CD1c-positive myeloid dendritic cell (primary cell): Measurements from ENCODE around the gene STK32C.
A peak's percentile ranks its signal among the peaks of the same experiment; 100 is the strongest.

Experiments
- DNase-seq: peaks from one replicate; pipeline ENCODE4 v3.0.0-alpha.2; 2016; ENCODE audit errors: extremely low spot score

The STK32C gene

DNA sequence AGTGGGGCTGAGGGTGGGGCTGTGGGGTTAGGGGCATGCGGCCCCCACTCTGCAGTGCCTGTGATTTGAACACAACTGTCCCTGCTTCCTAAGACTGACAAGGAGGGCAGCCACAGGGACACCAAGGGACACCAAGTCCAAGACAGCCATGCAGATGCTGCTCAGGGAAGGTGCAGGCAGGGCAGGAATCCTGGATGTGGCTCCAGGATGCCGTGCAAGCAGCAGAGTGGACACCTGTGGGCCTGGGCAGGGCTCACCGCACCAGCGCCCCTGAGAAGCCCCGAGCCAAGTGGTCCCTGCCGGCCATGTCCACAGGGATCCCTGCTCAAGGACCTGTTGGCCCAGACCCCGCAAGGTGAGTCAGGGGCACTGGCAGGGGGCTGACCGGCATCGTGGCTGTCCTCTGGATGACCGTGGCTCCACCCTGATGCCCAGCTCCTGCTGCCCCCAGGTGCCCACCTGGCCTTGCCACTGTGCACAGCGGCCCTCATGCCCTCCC is 58.5 kb downstream of the STK32C start:
- no peak for DNase-seq

DNA sequence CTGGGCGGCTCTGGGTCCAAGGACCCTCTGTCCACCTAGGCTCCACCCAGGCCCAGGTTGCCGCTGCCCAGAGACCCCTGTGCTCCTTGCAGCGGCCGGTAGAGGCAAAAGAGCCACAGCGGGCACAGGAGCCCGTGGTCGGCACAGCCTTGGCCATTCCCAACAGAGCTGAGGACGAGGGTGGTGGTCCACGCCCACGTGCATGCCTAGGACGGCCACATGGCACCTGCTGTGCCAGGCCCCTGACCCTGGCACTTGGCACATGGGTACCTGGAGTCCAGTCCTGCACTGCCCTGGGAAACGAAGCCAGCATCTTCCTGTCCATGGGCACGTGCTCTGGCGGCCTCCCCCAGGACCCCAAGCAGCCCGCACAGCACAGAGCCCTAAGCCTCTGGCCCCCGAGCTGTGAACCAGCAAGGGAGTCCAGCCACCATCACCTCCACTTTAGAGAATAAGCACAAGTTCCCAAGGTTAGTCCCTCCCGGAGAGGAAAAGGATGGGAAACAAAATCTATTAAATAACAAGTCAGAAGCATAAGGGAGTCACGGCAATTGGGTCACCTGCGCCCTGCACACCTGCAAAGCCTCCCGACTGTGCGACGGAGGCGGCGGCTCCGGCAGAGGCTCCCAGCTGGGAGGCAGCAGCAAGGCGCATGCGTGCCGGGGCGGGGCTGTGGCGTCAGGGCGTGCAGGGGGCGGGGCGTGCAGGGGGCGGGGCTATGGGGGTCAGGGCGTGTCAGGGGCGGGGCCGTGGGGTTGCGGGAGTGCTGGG is 59.1 kb downstream of the STK32C start:
- DNase-seq = peak; percentile 47

DNA sequence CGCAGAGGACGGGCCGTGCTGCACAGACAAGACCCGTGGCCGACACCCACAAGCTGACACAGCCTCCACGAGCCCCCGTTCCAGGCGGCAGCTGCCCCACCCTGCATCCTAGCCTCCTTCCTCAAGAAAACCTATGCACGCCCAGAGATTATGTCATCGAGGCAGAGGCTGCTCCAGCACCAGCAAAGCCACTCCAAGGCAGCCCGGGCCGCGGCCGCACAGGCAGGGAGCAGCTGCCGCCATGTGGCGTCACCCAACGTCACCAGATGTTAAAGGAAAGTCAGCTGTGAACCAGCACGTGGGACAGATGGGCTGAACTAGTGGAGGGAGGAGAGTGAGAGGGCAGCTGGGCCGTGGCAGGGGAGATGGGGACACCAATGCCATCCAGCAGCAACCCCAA is 59.8 kb downstream of the STK32C start:
- DNase-seq = no peak

DNA sequence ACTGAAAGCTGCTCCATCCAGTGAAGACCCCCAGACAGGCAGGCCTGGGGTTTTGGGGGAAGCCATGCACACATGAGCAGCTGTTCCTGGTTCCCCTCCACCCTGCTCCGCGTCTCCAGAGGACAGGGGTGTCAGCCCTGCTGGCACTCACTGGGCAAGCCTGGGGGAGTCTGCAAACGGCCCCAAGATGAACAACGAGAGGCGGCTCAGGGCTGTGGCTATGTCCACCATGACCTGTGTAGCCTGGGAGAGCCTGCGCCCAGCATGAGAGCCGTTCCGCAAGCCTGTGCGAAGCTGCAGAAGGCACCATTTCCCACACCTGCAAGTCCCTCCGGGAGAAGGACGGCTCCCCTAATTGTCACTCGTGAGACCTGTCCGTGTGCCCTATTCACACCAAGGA is 61.5 kb downstream of the STK32C start:
- DNase-seq = no peak

DNA sequence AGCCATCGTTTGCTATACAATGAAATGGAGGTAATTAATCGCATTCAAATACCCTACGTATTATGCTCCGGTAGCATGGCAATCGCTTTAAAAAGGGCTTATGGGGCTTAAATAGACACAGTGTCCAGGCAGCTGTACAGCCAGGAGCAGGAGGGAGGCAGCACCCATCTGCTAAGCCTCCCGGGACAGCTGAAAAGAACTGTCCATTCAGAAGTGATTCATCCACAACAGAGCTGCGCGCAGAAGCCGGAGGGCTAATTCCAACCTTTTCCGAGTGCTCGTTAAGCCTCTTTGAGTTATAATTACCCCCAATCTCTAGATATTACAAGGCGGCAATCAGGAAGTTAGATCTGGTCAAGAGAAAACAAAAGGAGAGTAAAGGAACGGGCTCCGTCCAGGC is 62.7 kb downstream of the STK32C start:
- no peak for DNase-seq

DNA sequence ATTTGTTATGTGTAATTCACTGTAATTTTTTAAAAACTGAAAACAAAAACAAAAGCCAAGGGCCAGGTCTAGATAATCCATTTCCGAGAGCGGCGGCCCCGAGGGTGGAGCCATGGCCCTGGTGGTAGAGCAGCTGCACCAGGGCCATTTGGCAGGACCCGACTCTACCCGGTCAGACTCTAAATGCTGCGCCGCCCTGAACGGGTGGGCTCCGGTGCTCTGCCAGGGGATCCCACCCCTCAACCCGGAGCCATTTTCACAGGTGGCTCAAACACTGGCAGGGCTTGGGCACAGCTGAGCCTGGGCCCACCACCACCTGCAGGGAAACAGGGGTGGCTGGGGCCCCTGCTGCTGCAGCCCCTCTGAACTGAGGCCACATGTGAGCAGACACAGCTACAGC is 64.1 kb downstream of the STK32C start:
- DNase-seq = no peak

DNA sequence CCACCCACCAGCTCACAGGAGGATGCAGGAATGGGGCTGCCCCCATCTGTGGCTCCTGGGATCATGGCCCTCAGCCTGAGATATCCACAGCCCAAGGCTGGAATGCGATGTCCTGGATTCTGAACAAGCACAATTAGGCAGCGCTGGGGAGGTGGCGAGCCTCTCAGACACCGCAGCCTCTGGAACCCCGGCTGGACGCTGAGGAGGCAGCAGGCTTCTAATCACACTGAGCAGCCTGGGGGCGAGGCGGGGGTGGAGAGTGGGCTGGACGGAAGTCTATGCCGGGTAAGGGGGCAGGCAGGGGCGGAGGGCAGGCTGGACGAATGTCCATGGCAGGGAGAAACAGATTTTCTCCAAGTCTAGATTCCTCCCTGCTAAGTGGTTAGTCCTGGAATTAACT is 64.6 kb downstream of the STK32C start:
- no peak for DNase-seq

DNA sequence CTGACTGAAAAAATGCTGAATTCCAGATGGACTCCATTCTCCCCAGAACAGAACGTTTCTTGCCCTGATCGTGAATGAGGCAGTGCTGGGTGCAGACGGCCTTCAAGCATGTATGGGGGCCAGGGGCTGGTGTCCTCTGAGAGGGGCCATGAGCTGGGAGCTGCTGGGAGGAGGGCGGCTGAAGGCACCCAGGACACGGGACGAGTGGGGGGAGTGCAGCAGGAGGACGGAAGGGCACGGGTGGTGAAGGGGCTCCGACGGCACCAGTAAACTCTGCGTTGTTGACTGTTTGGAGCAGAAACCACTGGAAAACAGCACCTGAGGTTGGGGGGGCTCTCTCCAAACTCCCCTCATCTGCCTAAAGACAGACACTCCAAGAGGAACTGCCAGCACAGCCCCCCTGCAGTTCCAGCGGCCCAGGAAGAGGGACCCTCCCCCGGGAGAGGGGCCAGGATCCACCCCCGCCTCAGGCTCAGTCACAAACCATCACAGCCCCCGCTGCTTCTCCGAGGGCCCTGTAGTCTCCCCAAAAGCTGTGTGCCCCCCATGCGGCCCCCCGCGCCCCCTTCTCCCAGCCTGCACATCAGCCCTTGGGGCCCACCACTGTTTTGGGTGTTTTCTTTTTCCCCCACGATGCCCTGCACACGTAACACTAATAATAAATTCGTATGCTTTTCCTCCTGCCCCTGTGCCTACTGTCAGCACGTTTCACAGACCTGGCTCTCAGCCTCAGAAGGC is 65.5 kb downstream of the STK32C start:
- DNase-seq = no peak

DNA sequence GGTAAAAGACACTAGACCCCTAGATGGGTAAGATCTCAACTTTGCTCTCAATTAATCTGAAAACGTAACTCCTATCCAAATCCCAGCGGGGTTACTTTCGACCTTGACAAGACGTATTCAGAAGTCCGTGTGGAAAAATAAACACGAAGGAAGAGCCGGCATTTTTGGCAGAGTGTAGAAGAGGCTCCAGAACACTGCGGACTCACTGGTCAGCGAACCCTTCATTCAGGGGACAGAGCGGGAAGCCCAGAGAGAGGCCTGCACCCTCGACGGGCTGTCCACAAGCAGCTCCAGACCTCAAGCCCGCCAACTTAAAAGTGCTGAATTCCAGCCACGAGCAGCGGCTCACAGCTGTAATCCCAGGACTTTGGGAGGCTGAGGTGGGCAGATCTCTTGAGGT is 66.3 kb downstream of the STK32C start:
- DNase-seq = no peak

DNA sequence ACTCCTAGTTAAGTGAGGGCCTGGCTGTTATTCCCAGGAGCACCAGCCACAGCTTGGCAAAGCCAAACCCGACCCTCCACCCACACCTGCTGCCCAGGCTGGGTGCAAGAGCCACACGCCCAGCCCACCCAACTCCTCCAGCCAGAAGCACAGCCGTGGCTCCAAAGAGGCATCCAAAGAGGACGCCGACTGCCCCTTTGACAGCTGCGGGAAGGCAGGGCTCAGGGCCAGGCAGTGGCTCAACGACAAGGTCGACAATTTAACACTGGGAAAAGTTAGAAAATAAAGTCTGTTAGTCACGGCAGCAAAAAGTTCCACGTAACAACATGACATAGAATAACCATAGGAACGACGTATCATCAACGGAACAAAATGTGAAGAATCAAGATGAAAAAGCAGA is 66.7 kb downstream of the STK32C start:
- DNase-seq = no peak

DNA sequence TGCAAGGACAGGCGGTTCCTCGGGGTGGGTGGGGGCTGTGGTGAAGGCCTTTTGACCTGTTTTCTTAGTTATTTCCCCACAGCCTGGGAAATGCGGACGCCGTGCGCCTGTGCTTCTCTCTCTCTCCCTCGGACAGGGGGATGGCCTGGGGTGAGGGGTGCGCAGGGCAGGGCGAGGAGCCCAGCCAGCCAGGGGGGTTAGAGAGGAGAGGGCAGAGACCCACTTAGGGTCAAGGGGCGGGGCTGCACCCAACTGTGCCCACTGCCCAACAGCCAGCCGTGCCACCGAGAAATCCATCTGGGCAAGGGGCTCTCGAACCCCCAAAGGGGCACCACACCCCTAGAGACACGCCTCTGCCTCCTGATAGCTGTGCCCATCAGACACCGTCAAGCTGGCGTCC is 67.2 kb downstream of the STK32C start:
- DNase-seq = no peak

DNA sequence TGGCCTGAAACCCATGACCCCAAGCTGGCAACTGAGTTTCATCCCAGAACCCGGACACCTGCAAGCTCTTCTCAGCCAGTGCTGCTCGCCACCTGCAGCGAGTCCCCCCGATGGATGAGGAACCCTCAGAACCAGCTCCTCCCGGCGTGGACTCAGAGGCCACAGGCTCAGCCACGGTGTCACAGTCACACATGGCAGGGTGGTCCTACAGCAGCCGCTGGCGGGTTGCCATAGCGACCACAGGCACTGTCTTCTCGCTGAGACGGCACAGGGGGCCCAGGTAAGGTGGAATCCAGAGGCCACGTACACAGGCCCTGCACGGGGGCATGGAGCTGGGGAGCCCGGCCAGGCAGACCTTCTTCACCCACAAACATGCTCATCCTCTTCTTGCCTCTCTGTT is 67.6 kb downstream of the STK32C start:
- no peak for DNase-seq

DNA sequence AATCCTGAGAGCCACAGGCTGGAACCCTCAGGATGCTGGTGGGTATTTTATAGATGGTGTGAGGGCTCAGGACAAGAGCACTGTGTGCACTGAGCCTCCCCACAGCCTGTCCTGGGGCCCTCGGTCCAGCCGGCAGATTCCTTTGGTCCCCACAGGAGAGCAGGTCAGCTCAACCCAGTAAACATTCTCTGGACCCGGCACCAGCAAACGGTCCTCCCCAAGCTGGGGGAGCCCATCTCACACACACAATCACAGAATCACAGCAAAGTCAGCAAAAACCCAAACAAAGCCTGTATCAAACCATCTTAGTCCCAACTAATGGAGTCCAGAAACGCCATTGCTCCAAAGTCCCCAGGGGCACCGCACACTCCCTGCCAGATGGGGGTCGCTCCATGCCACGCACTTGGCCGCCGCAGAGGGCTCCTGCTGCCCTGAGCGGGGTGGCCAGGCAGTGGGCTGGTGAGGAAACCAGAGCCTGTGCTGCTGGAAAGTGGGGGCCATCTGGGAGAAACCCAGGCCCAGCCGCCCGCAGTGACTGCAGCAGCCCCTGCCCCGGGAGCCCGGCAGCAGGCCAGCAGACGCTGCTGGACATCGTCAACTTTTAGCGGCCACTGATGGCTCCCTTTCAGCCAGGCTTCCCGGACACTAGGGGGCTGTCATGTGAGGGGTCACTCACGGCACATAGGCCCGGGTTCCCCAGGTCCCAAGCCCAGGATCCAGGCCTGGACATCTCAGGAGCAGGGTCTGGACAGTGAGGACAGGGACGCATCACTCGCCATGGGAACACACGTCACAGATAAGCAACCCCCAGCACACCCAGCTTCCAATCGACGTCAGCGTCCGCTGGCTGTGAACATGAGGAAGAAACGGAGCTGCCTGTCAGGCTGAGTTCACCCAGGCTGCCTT is 68.4 kb downstream of the STK32C start:
- no peak for DNase-seq

DNA sequence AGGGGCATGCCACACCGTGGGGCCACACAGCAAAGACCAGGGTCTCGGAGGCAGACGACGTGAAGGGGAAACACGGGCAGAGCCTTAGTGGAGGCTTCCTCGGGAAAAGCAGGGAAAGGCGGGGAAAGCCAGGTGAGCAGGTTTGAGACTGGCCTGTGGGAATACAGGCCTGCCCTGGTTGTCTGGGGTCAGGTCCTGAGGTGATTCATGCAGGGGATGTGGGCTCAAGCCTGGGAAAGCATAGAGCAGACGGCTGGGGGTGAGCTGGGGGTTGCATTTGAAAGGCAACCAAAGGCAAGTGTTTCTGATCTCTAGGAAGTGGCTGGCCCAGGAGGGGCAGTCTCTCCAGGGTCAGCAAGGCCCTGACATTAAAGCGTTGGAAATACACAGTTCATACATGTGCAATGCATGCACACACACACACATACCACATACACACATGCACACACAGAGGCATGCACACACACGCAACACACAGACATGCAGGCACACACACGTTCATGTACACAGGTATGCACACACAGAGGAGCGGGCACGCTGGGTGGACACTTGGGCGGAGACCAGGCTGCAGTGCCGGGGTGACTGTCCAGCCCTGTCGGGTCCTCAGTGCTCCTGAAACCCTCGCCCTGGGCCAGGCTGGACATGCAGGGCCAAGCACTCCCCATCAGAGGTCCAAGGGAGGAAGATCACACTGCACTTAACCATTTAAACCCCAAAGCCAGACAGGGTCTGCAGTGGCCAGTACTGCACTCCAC is 69.2 kb downstream of the STK32C start:
- no peak for DNase-seq

DNA sequence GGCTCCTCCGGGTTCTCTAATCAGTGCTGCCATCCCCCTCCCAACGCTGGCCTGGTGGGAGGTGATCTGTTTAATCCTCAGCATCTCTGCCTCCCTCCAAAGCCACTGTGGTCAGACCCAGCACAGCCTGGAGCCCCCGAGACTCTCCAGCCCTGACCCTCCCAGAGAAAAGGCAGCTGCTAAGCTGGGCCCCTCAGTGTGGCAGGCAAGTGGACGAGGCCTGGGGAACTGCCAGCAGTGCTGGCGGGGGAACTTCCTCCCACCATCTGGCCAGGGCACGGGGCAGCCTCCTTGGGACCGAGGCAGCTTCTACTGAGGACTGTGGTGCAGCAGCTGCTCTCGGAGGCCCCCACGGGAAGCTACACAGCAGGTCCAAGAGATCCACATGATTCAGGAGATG is 69.9 kb downstream of the STK32C start:
- DNase-seq = peak; percentile 20

DNA sequence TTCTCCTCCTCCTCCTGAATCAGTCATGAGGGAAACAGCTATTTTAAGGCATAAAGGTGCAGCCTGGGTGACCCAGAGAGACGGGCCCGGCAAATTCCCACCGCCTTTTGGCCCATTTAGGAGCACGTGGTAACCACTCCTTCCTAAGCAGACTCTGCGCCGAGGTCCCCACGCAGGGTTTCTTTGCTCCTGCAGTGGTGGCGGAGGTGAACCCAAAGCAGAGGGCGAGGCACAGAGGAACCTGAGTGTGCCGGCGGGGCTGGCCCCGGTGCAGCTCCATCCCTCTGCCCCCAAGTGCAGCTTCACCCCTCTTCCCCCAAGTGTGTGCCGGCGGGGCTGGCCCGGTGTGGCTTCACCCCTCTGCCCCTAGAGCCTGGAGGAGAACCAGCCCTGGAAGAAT is 70.4 kb downstream of the STK32C start:
- no peak for DNase-seq

DNA sequence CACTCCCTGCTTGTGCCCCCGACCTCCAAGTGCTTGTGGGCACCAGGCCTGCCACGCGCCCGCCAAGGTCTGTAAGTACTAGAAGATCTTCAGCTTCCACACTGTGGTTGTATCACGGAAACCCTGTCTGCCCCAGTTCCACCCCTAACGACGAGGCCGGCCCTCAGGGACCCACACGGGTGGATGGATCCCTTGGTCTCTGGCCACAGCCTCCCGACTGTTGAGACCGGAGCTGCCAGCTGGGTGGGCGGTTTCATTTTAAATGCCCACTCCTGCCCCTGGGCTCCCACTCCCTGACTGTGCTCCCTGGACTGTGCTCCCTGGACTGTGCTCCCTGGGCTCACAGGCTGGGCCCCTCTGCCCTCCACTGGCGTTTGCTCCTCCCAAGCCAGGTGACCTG is 70.9 kb downstream of the STK32C start:
- DNase-seq = no peak

DNA sequence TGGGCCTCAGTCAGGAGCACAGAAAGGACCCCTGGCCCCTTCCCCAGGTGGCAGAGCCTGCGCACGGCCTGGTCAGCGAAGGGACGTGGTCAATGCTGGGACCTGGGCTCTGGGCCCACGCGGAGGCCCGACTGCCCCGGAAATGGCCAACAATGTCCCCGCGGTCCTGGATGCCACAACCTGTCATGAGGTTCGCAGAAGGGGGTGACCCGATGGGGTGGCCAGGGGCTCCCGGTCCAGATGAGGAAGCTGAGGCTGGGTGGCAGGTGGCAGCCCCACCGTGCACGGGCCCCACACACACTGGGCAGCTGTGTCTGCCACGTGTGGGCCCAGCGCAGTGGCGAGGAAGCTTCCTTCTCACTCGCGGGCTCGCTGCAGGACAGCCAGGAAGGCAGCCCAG is 71.6 kb downstream of the STK32C start:
- no peak for DNase-seq

DNA sequence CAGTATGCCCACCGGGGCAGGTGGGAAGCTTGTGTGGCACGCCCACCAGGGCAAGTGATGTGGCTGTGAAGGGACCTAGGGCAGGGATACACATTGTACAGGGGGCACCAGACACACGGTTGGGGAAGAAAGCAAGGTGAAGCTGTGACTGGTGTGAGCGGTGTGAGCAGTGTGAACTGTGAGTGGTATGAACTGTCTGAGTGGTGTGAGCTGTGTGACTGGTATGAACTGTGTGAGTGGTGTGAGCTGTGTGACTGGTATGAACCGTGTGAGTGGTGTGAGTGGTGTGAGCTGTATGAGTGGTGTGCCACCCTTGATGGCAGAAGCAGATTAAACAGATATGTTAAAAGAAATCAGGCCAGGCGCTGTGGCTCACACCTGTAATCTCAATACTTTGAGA is 72.9 kb downstream of the STK32C start:
- no peak for DNase-seq

DNA sequence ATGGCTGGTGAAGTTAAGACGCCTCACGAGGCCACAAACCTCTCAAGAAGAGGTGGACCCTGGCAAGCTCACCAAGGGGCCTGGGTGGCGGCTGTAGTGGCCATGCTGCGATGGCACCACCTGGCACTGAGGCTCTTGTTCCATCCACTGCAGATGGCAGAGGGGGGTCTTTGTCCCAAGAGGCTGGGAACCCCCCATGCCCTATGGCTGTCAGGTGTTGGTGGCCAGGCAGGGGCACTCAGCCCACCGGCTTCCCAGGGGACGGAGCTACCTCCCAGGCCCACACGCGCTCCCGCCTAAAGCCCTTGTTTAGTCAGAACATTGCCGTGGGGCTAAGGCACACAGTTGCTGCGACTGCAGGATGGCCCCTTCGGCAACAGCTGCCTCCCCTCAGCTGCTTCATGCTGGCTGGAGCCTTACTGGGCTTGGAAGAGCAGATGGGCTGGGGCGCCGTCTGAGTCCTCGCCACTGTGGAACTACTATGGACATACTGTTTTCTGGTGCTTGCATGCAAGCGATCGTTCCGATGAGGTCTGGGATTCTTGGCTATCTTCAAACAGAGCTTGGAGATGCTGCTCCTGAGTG is 74.2 kb downstream of the STK32C start:
- no peak for DNase-seq

DNA sequence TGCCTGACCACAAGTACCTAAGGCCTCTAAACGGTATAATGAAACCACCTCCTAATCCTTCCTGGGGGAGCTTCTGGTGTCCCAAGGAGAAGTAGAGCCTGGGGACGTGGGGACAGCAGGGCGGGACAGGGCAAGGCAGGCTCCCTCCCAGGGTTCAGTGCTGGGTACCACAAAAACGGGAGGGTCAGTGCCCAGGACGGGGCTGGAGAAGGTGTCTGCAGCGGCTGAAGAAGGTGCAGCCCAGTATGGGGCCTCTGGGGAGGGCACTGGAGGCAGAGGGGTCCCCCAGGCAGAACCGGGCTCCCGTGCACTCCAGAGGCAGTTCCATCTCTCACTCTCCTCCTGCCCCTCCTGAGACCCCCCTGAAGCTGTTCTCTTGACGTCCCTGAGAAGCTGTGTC is 74.8 kb downstream of the STK32C start:
- DNase-seq = no peak
